Measurements from ENCODE around the gene GOLT1A. TPM values are rescaled to one million over a fixed set of nuclear protein-coding genes. Genes with fewer than 3 reads are reported as not detected.

The GOLT1A gene
- total and polyA plus RNA-seq, 11 donors: 0.24 to 0.29 TPM; not detected in 9

GRCh38 chr1:204261746-204262505 is 48.1 kb upstream of the GOLT1A start:
- DNase-seq: no peak
- TF ChIP-seq POLR2A (IDR thresholded peaks at IDR 0.05): no peak
- TF ChIP-seq, protein P1, sequence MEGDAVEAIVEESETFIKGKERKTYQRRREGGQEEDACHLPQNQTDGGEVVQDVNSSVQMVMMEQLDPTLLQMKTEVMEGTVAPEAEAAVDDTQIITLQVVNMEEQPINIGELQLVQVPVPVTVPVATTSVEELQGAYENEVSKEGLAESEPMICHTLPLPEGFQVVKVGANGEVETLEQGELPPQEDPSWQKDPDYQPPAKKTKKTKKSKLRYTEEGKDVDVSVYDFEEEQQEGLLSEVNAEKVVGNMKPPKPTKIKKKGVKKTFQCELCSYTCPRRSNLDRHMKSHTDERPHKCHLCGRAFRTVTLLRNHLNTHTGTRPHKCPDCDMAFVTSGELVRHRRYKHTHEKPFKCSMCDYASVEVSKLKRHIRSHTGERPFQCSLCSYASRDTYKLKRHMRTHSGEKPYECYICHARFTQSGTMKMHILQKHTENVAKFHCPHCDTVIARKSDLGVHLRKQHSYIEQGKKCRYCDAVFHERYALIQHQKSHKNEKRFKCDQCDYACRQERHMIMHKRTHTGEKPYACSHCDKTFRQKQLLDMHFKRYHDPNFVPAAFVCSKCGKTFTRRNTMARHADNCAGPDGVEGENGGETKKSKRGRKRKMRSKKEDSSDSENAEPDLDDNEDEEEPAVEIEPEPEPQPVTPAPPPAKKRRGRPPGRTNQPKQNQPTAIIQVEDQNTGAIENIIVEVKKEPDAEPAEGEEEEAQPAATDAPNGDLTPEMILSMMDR (IDR thresholded peaks at IDR 0.05): no peak
- ATAC-seq: no peak
- Histone ChIP-seq H3K4me3 (no peak overlapping the region), H3K27ac (no peak overlapping the region), H3K4me1 (peaks cover 0 to 41% (median 28%) of the 10 kb centered on the region in 12 donors), H3K36me3 (peaks cover 0 to 76% (median 27%) of the 10 kb centered on the region in 9 donors), H3K9me3 (no peaks in the 10 kb centered on the region), H3K27me3 (no peaks in the 10 kb centered on the region)
- intact Hi-C loops (cut with DNase I): loop anchor here in 1 of 10 donors (5.0 kb wide), 1 partner anchor 35 kb away; no protein-coding TSS in a partner anchor
- WGBS, 4 donors: 83 to 91% (median 86%) methylated on average over 13 of the region's 13 CpGs

DNA sequence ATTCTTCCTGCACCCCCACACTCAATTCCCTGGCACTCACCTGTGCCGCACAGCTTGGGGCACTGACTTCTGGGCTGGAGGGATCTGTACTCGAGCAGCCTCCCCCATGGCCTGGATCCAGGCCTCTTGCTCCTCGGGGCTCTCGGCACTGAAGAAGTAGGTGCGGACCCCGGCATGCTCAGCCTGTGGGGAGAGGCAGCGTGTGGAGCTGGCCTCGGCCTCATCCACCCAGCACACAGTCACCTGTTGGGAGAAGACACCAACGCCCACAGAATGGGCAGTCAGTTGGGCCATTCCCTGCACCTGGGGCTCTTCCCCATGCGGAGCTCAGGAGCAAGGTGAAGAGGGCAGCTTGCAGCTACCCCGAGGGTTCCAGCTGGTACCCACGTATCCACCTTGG is 47.5 kb upstream of the GOLT1A start:
- no peaks in the 10 kb centered on the region for H3K9me3 ChIP-seq
- H3K36me3 ChIP-seq: peaks cover 0 to 76% (median 26%) of the 10 kb centered on the region in 9 donors
- no peak for ATAC-seq
- no peaks in the 10 kb centered on the region for H3K27me3 ChIP-seq
- H3K4me3 ChIP-seq: no peak overlapping the region
- intact Hi-C loops (cut with DNase I): loop anchor here in 1 of 10 donors (5.0 kb wide), 1 partner anchor 36 kb away; no protein-coding TSS in a partner anchor
- TF ChIP-seq, protein P1 (IDR thresholded peaks at IDR 0.05): no peak
- no peak for DNase-seq
- H3K27ac ChIP-seq: no peak overlapping the region
- H3K4me1 ChIP-seq: peaks cover 0 to 36% (median 28%) of the 10 kb centered on the region in 12 donors
- WGBS, 4 donors: 82 to 95% (median 89%) methylated on average over 6 to 12 of the region's 12 CpGs

GRCh38 chr1:204260601-204261197 is 46.9 kb upstream of the GOLT1A start:
- no peak for TF ChIP-seq POLR2A (IDR thresholded peaks at IDR 0.05)
- TF ChIP-seq, protein P1 (IDR thresholded peaks at IDR 0.05): no peak
- H3K4me3 ChIP-seq: no peak overlapping the region
- peaks cover 0 to 31% (median 28%) of the 10 kb centered on the region in 12 donors for H3K4me1 ChIP-seq
- H3K36me3 ChIP-seq: peaks cover 0 to 77% (median 26%) of the 10 kb centered on the region in 9 donors
- no peaks in the 10 kb centered on the region for H3K9me3 ChIP-seq
- H3K27me3 ChIP-seq: no peaks in the 10 kb centered on the region
- whole genome bisulfite sequencing, 4 donors: 83 to 87% (median 86%) methylated on average over 14 of the region's 14 CpGs
- intact Hi-C loops (cut with DNase I): loop anchor here in 1 of 10 donors (5.0 kb wide), 1 partner anchor 37 kb away; no protein-coding TSS in a partner anchor
- ATAC-seq (no peak), DNase-seq (no peak)
- no peak overlapping the region for H3K27ac ChIP-seq

DNA sequence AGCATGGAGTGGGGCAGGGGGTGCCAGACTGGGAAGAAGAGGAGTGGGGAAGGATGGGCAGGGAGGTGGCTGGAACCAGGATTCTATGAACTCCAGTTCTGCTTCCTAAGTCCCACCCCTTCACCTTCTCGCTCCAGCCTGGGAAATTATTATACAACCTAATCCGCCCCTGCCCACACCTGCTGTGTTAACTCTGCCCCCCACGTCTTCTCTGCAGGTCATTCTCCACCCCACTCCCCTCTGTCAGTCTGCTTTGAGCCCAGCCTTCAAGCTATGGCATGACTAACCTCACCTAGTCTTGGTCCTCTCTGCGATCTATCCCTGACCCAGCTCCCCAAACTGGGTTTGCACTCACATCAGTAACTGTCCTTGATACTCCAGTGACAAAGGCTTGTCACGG is 46.0 kb upstream of the GOLT1A start:
- Histone ChIP-seq H3K27me3 (no peaks in the 10 kb centered on the region), H3K4me1 (peaks cover 0 to 24% (median 20%) of the 10 kb centered on the region in 12 donors), H3K9me3 (no peaks in the 10 kb centered on the region), H3K36me3 (peaks cover 0 to 75% (median 28%) of the 10 kb centered on the region in 9 donors), H3K27ac (no peak overlapping the region), H3K4me3 (no peak overlapping the region)
- DNase-seq (no peak), ATAC-seq (no peak)
- intact Hi-C loops (cut with DNase I): loop anchor here in 9 of 10 donors (2.0 to 10.0 kb wide), 8 partner anchors 38 to 245 kb away; no protein-coding TSS in a partner anchor
- 88 to 95% (median 95%) methylated on average over 5 of the region's 5 CpGs for WGBS, 4 donors
- TF ChIP-seq POLR2A (IDR thresholded peaks at IDR 0.05): no peak
- TF ChIP-seq, protein P1 (IDR thresholded peaks at IDR 0.05): no peak
